Measurements from ENCODE around the gene PTPRR.

The PTPRR gene

DNA sequence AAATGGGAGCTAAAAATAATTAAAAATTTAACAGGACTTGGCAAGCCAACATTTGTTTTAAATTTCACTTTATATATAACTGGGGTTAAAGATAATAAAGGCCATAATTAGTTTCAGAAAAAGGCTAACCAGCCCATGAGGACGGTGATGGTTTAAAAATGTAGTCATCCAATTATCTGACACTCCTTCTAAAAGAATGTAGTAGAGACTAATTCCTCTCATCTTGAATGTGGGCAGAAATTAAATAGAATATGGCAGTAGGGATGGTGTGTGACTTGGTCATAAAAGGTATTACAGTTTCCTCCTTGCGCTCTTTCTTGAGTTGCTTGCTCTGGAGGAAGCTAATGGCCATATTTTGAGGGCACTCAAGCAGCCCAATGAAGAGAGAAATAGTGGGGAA lies 234.2 kb downstream of the PTPRR start:
- DNase-seq (ENCODE audit: low spot score): no peak

DNA sequence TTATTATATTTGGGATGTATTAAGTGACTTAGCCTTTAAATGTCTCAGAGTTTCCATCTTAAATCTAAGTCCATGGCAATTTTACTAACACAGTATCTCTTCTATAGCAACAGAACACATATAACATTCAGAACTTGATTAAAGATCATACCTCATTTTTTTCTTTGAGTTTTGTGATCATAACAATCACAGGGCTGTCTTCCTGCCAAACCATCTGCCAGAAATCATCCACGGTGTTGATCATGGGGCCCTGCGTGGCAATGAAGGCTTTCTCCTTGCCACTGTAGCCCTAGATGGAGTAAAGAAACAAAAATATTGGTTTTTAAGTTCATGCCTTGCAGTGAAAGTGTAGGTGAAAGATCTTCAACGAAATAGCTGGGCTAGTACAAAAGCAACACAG lies 236.6 kb downstream of the PTPRR start:
- no peak for DNase-seq (ENCODE audit: low spot score)

DNA sequence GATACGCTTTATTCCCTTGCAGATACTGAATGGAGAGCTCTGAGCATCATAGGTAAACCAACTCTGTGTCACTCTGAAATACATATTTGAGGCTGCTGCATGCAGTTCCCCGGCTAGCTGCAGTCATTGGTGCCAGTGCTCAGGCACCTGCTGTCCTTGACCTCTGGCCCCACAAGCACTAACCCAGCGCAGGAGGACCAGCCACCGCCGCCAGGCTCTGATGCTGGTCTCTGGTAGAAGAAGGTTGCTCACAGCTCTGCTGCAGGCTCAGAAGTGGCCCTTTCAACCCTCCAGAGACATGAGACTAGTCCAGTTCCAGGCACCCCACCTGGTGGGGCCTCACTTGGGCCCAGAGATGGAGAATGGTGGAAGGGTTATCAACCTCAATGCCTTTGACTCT lies 248.8 kb downstream of the PTPRR start:
- no peak for DNase-seq (ENCODE audit: low spot score)

DNA sequence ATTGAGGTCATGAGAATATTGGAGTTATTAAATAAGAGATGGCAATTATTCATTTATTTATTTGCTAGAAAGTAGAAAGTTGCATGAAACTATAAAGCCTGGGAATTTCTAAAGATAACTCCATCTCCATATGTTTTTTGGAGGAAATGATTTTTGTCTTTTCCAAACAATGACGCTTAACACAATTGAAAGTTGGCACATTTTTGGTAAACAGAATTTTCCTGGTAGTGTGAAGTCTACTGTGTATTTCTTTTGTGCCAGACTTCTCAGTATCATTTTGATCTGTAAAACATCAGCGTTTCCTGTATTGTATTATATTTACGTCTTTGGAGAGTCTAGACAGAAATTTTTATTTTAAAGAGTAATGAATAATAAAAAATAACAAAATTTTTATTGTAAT lies 249.6 kb downstream of the PTPRR start:
- no peak for DNase-seq (ENCODE audit: low spot score)

DNA sequence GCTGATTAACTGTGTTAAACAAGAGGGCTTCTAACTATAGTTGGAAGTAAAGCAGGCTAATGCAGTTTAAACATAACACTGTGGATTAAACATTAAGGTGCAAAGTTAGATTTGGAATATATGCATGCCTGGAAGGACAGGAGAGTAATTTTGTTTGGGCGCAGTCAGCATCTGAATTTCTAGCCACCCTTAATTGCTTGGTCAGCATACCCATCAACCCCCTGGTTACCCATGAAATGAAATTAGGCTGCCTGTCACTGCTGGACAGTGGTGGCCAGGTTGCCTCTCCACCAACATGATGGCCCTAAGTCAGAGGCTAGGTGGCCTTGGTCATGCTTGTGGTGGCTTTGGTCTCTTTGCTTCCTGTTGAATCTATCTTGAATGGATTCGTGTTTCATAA lies 253.3 kb downstream of the PTPRR start:
- no peak for DNase-seq (ENCODE audit: low spot score)

DNA sequence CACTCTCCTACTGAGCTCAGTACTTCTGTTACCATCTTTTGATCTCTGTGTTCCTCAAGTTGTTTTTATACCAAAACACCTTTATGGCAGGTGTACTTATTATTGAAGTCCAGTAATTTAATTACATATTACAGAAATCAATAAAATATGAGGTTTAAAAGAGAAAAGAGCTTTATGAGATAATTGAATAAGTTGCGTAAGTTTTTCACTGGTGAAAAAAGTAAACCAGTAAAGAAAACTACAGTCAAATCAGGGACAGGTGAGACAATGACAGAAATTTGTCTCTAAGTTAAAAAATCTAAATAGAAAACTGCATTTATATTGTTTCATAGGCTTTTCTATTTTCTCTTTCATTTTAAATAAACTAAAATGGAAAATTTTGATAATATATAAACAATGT lies 254.2 kb downstream of the PTPRR start:
- DNase-seq (ENCODE audit: low spot score): no peak

DNA sequence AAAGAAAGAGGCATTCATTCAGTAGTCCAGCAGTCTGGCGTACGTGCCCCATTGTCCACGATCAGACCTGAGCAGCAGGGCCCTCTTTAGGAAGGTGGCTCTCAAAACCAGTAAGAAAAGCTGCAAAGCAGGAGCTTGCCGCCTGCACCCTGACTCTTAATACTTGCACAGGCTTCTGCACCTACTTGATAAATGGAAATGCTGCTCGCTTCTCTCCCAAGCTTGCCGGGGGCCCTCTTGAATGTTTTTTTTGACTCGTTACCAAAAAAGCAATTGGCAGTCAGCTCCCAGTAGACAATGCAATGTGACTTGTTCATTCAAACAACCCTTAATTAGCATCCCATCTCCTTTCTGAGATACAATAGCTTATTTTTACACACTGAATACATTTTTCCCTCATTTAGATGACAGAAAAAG lies 256.1 kb downstream of the PTPRR start:
- DNase-seq (ENCODE audit: low spot score): no peak

DNA sequence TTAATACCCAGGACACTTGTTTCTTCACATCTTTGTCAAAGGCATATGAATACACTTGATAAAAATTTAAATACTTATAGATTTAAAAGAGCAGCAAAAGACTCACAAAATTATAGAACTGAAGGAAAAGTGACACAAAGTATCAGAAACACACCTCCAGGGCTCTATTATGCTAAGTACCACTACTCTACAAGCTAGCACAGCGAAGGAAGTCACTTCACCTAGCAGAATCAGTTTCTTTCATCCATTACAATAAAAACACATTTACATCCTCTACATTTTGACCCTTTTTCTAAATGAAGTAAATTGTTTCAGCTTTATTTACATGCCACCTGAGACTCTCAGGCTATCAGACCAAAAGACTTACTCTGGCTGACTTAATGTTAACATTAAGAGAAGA lies 256.7 kb downstream of the PTPRR start:
- DNase-seq (ENCODE audit: low spot score): no peak

DNA sequence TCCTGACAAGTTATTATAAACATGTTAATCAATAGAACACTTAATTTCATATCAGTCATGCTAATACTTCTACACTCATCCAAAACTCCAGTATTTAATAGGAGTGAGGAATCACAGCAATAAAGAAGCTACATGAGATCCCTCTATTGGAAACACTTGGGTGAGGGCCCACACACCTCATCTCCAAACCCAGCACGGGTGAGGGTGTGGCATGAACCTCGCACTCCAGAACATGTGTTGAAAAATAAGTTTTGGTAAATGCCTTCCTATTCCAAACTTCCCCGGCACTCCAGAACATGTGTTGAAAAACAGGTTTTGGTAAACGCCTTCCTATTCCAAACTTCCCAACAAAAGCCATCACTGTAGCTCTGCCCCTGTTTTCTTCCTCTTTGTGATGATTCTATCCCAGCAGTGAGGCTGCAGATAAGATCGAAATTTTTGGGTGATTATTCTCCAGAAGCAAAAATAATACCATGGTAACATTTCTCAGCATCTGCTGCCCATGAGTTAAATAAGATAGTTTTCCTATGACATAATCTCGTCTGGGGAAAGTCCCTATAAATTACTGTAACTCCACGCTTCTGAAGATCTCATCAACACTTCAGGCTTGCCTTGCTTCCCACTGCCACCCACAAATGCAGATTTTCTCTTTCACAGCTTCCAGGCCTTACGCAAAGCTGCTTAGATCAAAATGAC lies 258.9 kb downstream of the PTPRR start:
- DNase-seq (ENCODE audit: low spot score): no peak

DNA sequence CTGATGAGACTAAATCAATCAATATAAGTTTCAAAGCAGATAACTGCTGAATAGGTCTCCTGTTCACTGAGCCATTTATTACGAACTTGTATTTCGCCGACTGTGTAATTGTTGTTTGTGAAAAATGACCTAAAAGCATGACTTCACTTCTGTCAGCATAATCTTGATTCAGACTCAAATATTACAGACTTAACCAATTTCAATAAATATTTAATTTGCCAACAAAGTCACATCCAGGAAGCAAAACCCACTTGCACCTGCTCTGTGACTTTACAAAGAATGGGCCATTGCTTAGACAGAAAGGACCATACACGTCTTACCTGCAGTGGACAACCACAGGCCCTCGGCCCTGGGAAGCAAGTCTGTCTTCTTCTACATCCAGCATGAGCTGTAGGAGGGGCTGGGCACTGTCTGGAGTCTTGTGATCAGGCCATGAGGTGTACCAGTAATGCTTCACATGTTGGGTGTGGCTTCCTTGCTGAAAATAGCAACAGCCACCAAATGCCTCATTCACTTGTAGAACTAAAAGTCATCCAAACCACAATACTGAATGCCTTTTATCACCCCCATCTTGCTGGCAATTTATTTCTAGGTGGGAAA lies 259.8 kb downstream of the PTPRR start:
- no peak for DNase-seq (ENCODE audit: low spot score)

DNA sequence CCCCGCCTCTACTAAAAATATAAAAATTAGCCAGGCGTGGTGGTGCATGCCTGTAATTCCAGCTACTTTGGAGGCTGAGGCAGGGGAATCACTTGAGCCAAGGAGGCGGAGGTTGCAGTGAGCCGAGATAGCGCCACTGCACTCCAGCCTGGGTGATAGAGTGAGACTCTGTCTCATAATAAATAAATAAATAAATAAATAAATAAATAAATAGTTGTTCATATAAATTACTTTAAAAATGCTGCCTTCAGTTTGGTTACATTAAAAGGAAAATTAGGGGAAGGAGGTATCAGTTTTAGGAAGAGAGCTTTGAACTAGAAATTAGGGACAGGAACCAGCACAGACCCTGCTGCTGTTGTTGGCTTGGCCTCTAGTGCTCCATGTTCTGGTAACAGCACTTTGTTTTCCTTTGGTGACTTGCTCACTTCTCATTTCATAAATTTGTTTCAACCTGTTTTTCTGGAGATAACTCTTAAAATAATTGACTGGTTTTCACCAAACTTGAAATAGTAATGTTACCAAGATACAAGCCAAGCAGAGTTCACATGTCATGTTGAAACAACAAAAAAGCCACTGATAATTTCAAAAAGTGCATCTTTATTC lies 260.4 kb downstream of the PTPRR start:
- no peak for DNase-seq (ENCODE audit: low spot score)

DNA sequence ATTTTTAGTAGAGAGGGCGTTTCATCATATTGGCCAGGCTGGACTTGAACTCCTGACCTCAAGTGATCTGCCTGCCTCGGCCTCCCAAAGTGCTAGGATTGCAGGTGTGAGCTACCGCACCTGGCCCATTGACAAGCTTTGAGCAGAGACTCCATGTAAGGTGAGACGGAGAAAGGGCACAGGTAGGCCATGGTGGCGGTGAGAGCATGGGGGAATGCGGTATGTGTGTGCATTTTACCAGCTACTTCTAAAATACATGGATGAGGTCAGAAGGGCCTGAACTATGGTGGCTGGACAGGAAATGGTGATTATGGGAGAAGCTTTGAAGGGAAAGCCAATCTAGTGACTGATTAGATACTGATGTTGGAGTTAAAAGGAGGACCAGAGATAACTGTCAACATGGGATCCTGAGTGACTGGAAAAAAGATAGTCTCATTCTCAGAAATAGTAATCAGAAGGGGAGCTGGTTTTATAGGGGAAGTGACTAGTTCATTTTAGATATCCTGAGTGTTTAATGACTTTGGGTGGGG lies 261.4 kb downstream of the PTPRR start:
- DNase-seq (ENCODE audit: low spot score): no peak

DNA sequence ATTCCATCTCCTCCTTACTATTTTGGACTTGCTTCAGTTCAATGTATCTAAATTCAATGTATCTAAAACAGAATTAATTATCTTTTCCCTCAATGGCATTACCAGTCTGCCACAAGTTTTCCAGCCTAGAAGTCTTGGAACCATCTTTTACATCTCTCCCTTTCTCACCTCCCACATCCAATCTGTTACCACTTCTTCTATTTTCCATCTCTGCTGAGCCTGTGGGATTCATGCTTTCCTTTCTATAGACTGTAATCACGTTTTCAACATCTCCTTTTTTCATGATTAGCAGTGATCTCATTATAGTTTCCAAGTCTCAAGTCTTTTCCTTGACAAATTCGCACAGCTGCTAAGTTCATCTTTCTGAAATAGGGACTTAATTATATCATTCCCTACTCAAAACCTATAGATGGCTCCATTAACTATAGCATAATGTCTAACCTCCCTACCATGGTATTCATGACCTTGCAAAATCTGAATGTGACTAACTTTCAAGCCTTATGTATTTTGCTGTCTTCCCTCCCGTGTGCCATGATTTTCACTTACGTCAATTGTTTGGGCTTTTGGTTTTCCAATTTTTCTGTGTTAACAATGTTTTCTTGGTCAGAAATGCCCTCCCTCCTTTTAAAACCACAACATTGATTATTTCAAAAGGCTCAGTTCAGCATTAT lies 262.8 kb downstream of the PTPRR start:
- no peak for DNase-seq (ENCODE audit: low spot score)

DNA sequence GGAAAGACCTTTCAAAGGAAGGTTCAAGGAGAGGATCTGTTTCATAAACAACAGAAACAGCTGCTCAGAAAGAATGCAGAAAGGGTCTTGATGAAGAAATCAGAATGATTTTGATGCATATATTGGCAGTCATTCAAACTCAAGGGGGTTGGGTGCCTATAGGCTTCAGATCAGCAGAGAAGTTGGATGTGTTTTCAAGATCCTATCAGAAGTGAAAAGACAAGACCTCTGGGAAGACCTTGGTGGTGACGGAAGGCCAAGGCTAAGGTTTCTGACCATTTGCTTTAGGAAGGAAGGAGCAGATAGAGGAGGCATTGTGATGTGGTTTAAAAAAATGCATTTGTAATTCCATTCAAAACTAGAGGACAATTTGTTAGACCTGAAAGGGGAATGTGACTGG lies 268.1 kb downstream of the PTPRR start:
- no peak for DNase-seq (ENCODE audit: low spot score)

DNA sequence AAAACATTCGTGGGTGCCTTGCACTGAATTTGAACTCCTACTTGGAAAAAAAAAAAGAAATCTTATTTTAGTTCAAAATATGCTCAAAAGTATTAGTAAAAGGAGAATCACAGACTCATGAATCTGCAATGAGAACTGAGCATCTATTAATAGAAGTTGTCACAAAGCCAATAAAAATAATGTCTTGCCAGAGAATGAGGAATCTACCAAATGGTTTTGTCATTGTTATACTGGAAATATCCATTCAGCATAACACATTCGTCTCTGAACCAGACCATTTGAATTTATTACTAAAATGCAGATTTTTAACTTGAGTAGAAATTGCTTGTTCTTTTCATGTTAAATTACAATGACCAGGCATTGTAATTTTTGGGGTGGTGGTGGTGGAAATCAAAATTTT lies 271.7 kb downstream of the PTPRR start:
- DNase-seq (ENCODE audit: low spot score): no peak

DNA sequence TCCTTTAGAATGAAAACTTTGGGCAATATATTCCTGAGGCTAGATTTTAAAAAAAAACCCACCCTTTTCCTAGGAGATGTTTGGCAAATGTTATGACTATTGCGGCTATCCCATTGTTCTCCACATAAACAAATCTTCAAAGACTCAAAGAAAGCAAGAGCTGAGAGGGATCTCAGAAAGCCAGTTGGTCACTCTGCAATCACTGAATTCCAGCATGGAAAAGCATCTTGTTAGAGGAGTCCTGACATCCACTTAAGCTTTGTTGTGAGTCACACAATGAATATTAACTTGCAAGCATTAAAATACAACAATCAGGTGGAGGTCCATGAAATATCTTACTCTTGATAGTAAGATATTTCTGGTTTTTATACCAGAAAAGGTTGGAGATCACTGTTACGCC lies 272.3 kb downstream of the PTPRR start:
- no peak for DNase-seq (ENCODE audit: low spot score)

DNA sequence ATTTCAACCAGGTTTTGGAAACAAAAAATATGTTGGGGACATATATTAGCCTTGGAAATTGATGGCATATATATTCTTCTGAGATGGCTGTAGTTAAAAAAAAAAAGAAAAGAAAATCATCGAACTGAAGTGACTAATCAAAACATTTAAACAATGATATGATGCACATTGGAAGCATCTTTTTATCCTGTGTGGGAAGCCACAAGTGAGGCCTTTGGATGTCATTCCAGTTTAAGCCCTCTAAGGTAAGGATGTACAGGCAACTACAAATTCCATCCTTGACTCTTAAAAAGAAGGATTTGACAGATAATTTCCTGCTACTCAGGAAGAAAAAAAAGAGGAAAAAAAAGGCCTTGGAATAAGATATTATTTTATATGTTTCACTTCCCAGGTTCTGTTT lies 273.7 kb downstream of the PTPRR start:
- no peak for DNase-seq (ENCODE audit: low spot score)

DNA sequence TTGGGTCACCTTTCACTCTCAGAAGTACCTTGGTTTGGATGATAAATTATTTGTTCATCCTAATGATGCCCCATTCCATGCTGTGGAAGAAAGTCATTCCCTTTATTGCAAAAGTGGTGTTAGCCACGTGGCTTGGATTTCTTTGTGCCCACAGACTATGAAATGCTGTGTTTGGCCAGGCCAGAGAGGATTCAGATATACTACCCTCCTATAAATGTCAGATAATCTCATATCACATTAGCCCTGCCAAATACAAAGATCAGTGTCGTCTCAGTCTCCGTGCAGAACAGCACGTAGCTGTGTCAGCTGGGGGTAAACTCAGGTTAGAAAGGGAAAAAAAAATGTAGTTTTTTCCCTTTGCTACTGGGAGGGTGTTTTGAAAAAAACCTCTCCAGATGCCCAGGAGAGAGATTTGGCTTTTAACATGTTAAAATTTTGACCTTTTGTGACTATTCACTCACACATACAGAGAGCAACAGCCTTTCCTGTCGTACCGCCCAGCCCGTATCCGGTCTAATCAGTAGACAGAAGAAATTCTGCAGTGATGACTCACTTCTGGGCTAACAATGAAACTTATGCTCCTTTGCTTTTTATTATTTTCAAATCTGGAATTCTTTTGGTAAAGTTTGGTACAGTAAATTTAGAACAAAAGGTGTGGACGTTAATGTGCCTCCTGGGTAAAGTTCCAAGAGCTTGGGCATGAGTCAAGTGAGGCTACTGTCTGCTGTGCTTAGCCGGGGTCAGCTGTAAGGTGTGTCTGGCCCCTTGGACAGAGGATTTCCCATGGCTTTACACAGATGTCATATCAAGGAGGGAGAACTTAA lies 274.8 kb downstream of the PTPRR start:
- DNase-seq (ENCODE audit: low spot score): no peak

DNA sequence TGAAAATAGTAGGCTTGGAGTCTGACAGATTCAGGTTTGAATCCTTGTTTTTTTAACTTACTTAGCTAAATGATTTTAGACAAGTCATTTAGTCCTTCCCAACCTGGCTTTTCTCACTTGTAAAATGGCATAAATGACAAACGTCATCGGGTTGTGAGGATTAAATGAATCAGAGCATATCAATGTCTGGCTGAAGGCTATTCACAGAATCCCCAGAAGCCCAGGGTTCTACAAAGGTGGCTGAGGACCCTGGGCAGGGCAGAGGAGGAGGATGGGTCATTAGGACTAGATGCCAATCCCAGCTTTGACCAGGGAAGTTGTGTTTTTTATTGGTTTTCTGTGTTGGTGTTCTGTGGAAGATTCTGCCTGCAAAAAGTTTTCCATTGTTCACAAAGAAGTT lies 275.7 kb downstream of the PTPRR start:
- DNase-seq (ENCODE audit: low spot score): no peak

DNA sequence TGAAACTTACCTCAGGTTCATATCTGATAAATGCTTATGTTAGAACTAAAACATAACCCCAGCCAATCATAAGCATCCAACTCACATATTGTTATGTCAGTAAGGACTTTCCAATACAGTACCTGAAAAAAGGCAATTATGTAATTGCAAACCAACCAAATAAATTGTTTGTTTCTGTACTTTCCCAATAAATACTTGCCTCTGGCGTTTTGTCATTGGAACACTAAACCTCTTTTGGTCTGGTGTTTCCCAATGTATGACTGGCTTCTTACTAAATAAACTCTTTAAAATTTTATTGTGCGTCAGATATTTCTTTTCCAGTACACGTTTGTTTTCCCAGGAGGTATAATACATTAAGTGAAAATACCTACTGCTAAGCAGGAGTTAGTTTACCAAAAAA lies 276.6 kb downstream of the PTPRR start:
- DNase-seq (ENCODE audit: low spot score): no peak

DNA sequence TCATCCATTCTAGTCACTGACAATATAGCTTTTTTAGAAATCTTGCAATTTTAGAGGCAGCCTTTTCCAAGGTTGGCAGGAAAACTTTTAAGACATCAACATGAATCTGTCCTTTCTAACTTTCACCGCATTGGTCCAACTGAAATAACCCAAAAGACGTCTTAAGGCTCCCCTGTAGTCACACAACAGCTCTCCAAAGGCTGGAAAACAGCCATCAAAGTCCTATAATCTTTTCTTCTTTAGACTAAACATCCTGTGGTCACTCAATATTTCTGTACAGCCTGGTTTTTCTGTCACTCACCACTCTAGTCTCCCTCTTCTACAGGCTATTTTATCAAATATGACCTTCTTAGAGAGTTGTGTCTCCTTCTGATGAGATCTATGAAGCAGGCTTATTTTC lies 278.8 kb downstream of the PTPRR start:
- DNase-seq (ENCODE audit: low spot score): no peak

DNA sequence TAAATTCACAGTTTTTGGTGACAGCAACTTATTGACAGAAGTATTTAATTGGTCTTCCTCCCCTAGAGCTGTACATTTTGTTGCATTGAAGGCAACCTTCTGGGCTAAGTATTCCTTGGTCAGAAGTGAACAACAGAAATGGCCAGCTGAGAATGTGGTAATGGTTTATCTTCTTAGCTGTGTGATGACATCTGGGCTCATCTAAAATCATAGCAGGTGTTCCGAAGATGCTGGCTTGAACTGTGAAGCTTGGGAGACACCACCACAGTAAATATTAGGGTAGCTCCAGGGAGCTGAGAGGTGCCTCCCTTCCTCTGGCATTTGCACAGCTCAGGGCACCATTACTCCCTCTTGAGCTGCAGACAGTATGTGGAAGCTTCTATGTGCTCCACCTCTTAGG lies 279.6 kb downstream of the PTPRR start:
- DNase-seq (ENCODE audit: low spot score): no peak

Data from ecto neural progenitor cell (in vitro differentiated cells).